ENCODE data around the gene ZNF827. TPM values are rescaled to one million over a fixed set of nuclear protein-coding genes. Genes with fewer than 3 reads are reported as not detected.

Gene ZNF827
- total RNA-seq, 1 experiment from 2014 or later = 19.1 TPM

GRCh38 chr4:145739845-145740244 lies 198.8 kb downstream of the ZNF827 start:
- no peaks in the 10 kb centered on the region for H3K9me2 ChIP-seq (ENCODE audit: insufficient read depth)
- H3K4me1 ChIP-seq (ENCODE audit: control insufficient read depth in 1 of 2, insufficient read depth in 2 of 2, low read length in 2 of 2) = peaks cover 5 to 21% of the 10 kb centered on the region in 2 experiments
- H3K79me2 ChIP-seq (ENCODE audit: insufficient read depth, low read length) = no peaks in the 10 kb centered on the region
- no peaks in the 10 kb centered on the region for H3K27me3 ChIP-seq (ENCODE audit: insufficient read depth, low read length)
- BruUV-seq (replicated peaks) = no TSS peak
- H2AFZ ChIP-seq (ENCODE audit: low read depth, low read length, poor library complexity, severe bottlenecking) = no peak overlapping the region
- intact Hi-C loops (cut with micrococcal nuclease) = no loop called here
- H4K20me1 ChIP-seq (ENCODE audit: insufficient read depth) = no peaks in the 10 kb centered on the region
- ChIA-PET POLR2A (interaction anchor here (0.7 kb wide), 1 partner anchor 63 kb away, joined by 3 read pairs; no protein-coding TSS in a partner anchor), RAD21 (ENCODE audit: low non-redundant PET in 1 of 2, low total read pairs in 2 of 2, uncharacterized antibody in 2 of 2, unreplicated experiment in 2 of 2) (no interaction called here), CTCF (no interaction called here)
- TF ChIP-seq TCF7L2 (IDR thresholded peaks at IDR 0.05; ENCODE audit: borderline replicate concordance, extremely low read depth, insufficient read depth, insufficient read length) (no peak), CTCF (IDR thresholded peaks at IDR 0.05 in 2 of 3, conservative IDR thresholded peaks at IDR 0.05 in 1 of 3; ENCODE audit: borderline replicate concordance in 1 of 3, insufficient read depth in 1 of 3, low read depth in 2 of 3, low read length in 2 of 3) (no peak), POLR2AphosphoS5 (IDR thresholded peaks at IDR 0.05; ENCODE audit: low read depth, low read length) (no peak), ZFX (IDR thresholded peaks at IDR 0.05) (no peak), MAX (IDR thresholded peaks at IDR 0.05) (no peak), ZNF274 (IDR thresholded peaks at IDR 0.05; ENCODE audit: low read depth, low read length) (no peak), POLR2A (IDR thresholded peaks at IDR 0.05; ENCODE audit: borderline replicate concordance, extremely low read depth, insufficient read depth, insufficient read length) (no peak), SRF (IDR thresholded peaks at IDR 0.05; ENCODE audit: low read depth) (no peak), EZH2 (IDR thresholded peaks at IDR 0.05) (no peak), FOSL1 (IDR thresholded peaks at IDR 0.05; ENCODE audit: low read depth) (no peak), REST (IDR thresholded peaks at IDR 0.05; ENCODE audit: low read depth) (no peak), SIN3A (IDR thresholded peaks at IDR 0.05; ENCODE audit: low read depth) (no peak), SP1 (IDR thresholded peaks at IDR 0.05; ENCODE audit: low read depth) (no peak), ELF1 (IDR thresholded peaks at IDR 0.05; ENCODE audit: borderline replicate concordance, low read depth) (no peak), JUND (IDR thresholded peaks at IDR 0.05) (no peak), RAD21 (IDR thresholded peaks at IDR 0.05; ENCODE audit: low read depth) (no peak), CBX3 (IDR thresholded peaks at IDR 0.05; ENCODE audit: low read depth) (no peak), EGR1 (IDR thresholded peaks at IDR 0.05; ENCODE audit: low read depth) (no peak), EZH2phosphoT487 (IDR thresholded peaks at IDR 0.05; ENCODE audit: borderline replicate concordance) (no peak), YY1 (IDR thresholded peaks at IDR 0.05; ENCODE audit: extremely low read depth, insufficient replicate concordance, low read depth, low read length) (no peak)
- no peaks in the 10 kb centered on the region for H3K9me3 ChIP-seq (ENCODE audit: control insufficient read depth in 1 of 2, insufficient read depth in 1 of 2, low read depth in 1 of 2, low read length in 2 of 2)
- H3K9ac ChIP-seq (ENCODE audit: low read length) = no peak overlapping the region
- no peak overlapping the region for H3K27ac ChIP-seq (ENCODE audit: low read depth, low read length)
- no peak overlapping the region for H3K4me3 ChIP-seq (replicated peaks in 1 of 2; ENCODE audit: low read depth in 1 of 2, low read length in 2 of 2)
- ATAC-seq (no peak), DNase-seq (ENCODE audit: low read depth, low spot score) (no peak)
- no peak overlapping the region for H3K4me2 ChIP-seq (ENCODE audit: low read length)
- no peaks in the 10 kb centered on the region for H3K36me3 ChIP-seq (ENCODE audit: control insufficient read depth in 1 of 2, insufficient read depth in 2 of 2, low read length in 2 of 2)

Measured in HCT116 (cell line).